CD14-positive monocyte (primary cell): Measurements from ENCODE around the gene MORN1. TPM values are rescaled to one million over a fixed set of nuclear protein-coding genes. Genes with fewer than 3 reads are reported as not detected.
A peak's percentile ranks its signal among the peaks of the same experiment; 100 is the strongest.

Source experiments
- DNase-seq, 3 donors: peaks; one replicate each; pipeline ENCODE4 v3.0.0-alpha.2; 2011 to 2022
- H2AFZ ChIP-seq: 2 replicates; pipeline ENCODE4 v1.6.0; 2012; ENCODE audit warnings: mild to moderate bottlenecking, low read depth, low read length, inconsistent platforms; ENCODE audit not compliant: insufficient read depth, poor library complexity, severe bottlenecking
- H3K27ac ChIP-seq, 2 donors: 1 replicate in 1 of 2; 2 replicates in 1 of 2; pipeline ENCODE4 v1.5.1; 2012 to 2013; ENCODE audit warnings: low read length in 2 of 2, control low read depth in 1 of 2, inconsistent platforms in 1 of 2, low read depth in 1 of 2, mild to moderate bottlenecking in 1 of 2
- H3K27me3 ChIP-seq, 2 donors: one replicate each; pipeline versions ENCODE4 v1.6.0 to v1.6.1; 2011 to 2013; ENCODE audit warnings: low read length in 2 of 2; ENCODE audit not compliant: control insufficient read depth in 2 of 2, insufficient read depth in 2 of 2
- H3K36me3 ChIP-seq, 2 donors: replicated peaks in 1 of 2; 1 replicate in 1 of 2; 2 replicates in 1 of 2; pipeline versions ENCODE4 v1.5.1 to v1.6.1; 2012 to 2013; ENCODE audit warnings: low read length in 2 of 2, control low read depth in 1 of 2, inconsistent platforms in 1 of 2, mild to moderate bottlenecking in 1 of 2; ENCODE audit not compliant: insufficient read depth in 2 of 2, control insufficient read depth in 1 of 2
- H3K4me1 ChIP-seq, 2 donors: 1 replicate in 1 of 2; 2 replicates in 1 of 2; pipeline versions ENCODE4 v1.5.1 to v1.6.1; 2012 to 2013; ENCODE audit warnings: low read length in 2 of 2, control low read depth in 1 of 2, inconsistent platforms in 1 of 2, mild to moderate bottlenecking in 1 of 2, moderate library complexity in 1 of 2; ENCODE audit not compliant: insufficient read depth in 2 of 2, control insufficient read depth in 1 of 2
- H3K4me2 ChIP-seq: replicated peaks from 2 replicates; pipeline ENCODE3; 2012; ENCODE audit warnings: low read length, moderate library complexity, mild to moderate bottlenecking; ENCODE audit not compliant: poor library complexity, severe bottlenecking; ENCODE audit errors: extremely low read depth
- H3K4me3 ChIP-seq, 3 experiments: fragments of 200-600 bp in 1 of 3; sonication (generic) in 1 of 3; replicated peaks in 1 of 3; 1 replicate in 2 of 3; 2 replicates in 1 of 3; pipeline ENCODE4 v1.5.1; 2011 to 2013; ENCODE audit warnings: low read length in 3 of 3, mild to moderate bottlenecking in 3 of 3, control low read depth in 2 of 3, low read depth in 2 of 3, inconsistent platforms in 1 of 3, moderate library complexity in 1 of 3
- H3K79me2 ChIP-seq: 2 replicates; pipeline ENCODE4 v1.6.0; 2012; ENCODE audit warnings: mild to moderate bottlenecking, control low read depth, inconsistent platforms, low read length, moderate library complexity; ENCODE audit not compliant: insufficient read depth
- H3K9ac ChIP-seq: 2 replicates; pipeline ENCODE4 v1.6.0; 2017; ENCODE audit warnings: low read length, mild to moderate bottlenecking; ENCODE audit not compliant: insufficient read depth, poor library complexity, severe bottlenecking
- H3K9me3 ChIP-seq, 2 donors: replicated peaks in 1 of 2; 1 replicate in 1 of 2; 2 replicates in 1 of 2; pipeline versions ENCODE4 v1.5.1 to v1.6.1; 2012 to 2013; ENCODE audit warnings: low read length in 2 of 2, control low read depth in 1 of 2; ENCODE audit not compliant: control insufficient read depth in 1 of 2, insufficient read depth in 1 of 2
- H4K20me1 ChIP-seq: 2 replicates; pipeline ENCODE4 v1.6.0; 2012; ENCODE audit warnings: mild to moderate bottlenecking, low read length, control low read depth, moderate library complexity; ENCODE audit not compliant: insufficient read depth
- H3K27ac Mint-ChIP-seq, 7 donors: one replicate each; pipeline ENCODE4 v1.8.0; 2020; ENCODE audit warnings: mild to moderate bottlenecking in 7 of 7, mixed read lengths in 7 of 7, moderate library complexity in 6 of 7, inconsistent platforms in 2 of 7
- H3K27me3 Mint-ChIP-seq, 3 donors: one replicate each; pipeline ENCODE4 v1.8.0; 2021 to 2022; ENCODE audit warnings: low read depth in 3 of 3, mild to moderate bottlenecking in 3 of 3, mixed read lengths in 3 of 3, moderate library complexity in 3 of 3, inconsistent platforms in 1 of 3
- H3K36me3 Mint-ChIP-seq, 2 donors: one replicate each; pipeline ENCODE4 v1.8.0; 2020; ENCODE audit warnings: mixed read lengths in 2 of 2, inconsistent platforms in 1 of 2, mild to moderate bottlenecking in 1 of 2
- H3K4me1 Mint-ChIP-seq: one replicate; pipeline ENCODE4 v1.8.0; 2020; ENCODE audit warnings: mild to moderate bottlenecking, mixed read lengths
- H3K4me3 Mint-ChIP-seq, 2 donors: one replicate each; pipeline ENCODE4 v1.8.0; 2020; ENCODE audit warnings: mild to moderate bottlenecking in 2 of 2, mixed read lengths in 2 of 2, moderate library complexity in 1 of 2
- H3K9me3 Mint-ChIP-seq, 7 donors: one replicate each; pipeline ENCODE4 v1.8.0; 2020 to 2022; ENCODE audit warnings: mixed read lengths in 7 of 7, mild to moderate bottlenecking in 6 of 7, moderate library complexity in 6 of 7, inconsistent platforms in 2 of 7
- WGBS: methylation state at CpG from one replicate; pipeline ENCODE4 v1.1.5; 2013; ENCODE audit warnings: missing lambda C conversion rate; ENCODE audit not compliant: insufficient coverage; 5-methylcytosine and 5-hydroxymethylcytosine counted together
- intact Hi-C, 2 donors: fragments of 100-400 bp; cut with micrococcal nuclease; formaldehyde crosslinking; loops; one replicate each; pipeline versions ENCODE4 v1.15.0 to v1.15.1; 2023
- polyA plus RNA-seq, 3 donors: library from polyadenylated mRNA; depleted of rRNA in 1 of 3; unstranded in 2 of 3; stranded (reverse) in 1 of 3; fragments of 300-500 nt in 2 of 3; fragments of >200 nt in 1 of 3; fragmentation: Illumina TruSeq in 2 of 3; gene quantifications; 1 replicate in 2 of 3; 2 replicates in 1 of 3; pipeline ENCODE4 v1.2.3, GENCODE V29; 2012 to 2021
- TF ChIP-seq, protein P1 (sequence below): fragments of 200-600 bp; IDR thresholded peaks from one replicate; pipeline ENCODE4 v1.8.0; 2022; ENCODE audit warnings: antibody characterized with exemption, mild to moderate bottlenecking

Gene MORN1
- polyA plus RNA-seq, 3 donors, result 1.5 to 3.0 (median 1.7) TPM

- 97% methylated on average over 12 of the region's 12 CpGs for WGBS
- Mint-ChIP-seq H3K27me3 (peaks cover 7 to 9% (median 8%) of the 10 kb centered on the region in 3 donors), H3K4me3 (no peak overlapping the region), H3K27ac (peak overlapping the region in 2 of 7 donors; percentile 16 to 70), H3K36me3 (peaks cover 16 to 33% of the 10 kb centered on the region in 2 donors), H3K4me1 (peaks cover 12% of the 10 kb centered on the region), H3K9me3 (peaks cover 0 to 3% (median 0%) of the 10 kb centered on the region in 7 donors)
- Histone ChIP-seq H3K27me3 (no peaks in the 10 kb centered on the region), H3K9ac (no peak overlapping the region), H3K4me2 (no peak overlapping the region), H4K20me1 (peaks cover 4% of the 10 kb centered on the region), H3K9me3 (no peaks in the 10 kb centered on the region), H2AFZ (no peak overlapping the region), H3K4me1 (peaks cover 24 to 29% of the 10 kb centered on the region in 2 donors), H3K27ac (no peak overlapping the region), H3K79me2 (peaks cover 5% of the 10 kb centered on the region), H3K4me3 (no peak overlapping the region), H3K36me3 (peaks cover 3 to 14% of the 10 kb centered on the region in 2 donors)
- intact Hi-C loops, result loop anchor here (5.0 to 10.0 kb wide), 6 partner anchors 118 to 487 kb away; partner anchors contain the start of genes PANK4 (in 1 of the 2) and TTC34 (in 1 of the 2)
- no peak for DNase-seq
- TF ChIP-seq, protein P1, sequence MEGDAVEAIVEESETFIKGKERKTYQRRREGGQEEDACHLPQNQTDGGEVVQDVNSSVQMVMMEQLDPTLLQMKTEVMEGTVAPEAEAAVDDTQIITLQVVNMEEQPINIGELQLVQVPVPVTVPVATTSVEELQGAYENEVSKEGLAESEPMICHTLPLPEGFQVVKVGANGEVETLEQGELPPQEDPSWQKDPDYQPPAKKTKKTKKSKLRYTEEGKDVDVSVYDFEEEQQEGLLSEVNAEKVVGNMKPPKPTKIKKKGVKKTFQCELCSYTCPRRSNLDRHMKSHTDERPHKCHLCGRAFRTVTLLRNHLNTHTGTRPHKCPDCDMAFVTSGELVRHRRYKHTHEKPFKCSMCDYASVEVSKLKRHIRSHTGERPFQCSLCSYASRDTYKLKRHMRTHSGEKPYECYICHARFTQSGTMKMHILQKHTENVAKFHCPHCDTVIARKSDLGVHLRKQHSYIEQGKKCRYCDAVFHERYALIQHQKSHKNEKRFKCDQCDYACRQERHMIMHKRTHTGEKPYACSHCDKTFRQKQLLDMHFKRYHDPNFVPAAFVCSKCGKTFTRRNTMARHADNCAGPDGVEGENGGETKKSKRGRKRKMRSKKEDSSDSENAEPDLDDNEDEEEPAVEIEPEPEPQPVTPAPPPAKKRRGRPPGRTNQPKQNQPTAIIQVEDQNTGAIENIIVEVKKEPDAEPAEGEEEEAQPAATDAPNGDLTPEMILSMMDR, result no peak
These were observed 18.4 kb upstream of the MORN1 start for GRCh38 chr1:2409745-2410144.

GRCh38 chr1:2408859-2409276 lies 17.5 kb upstream of the MORN1 start:
- WGBS, result 97% methylated on average over 13 of the region's 13 CpGs
- H3K9me3 ChIP-seq, result no peaks in the 10 kb centered on the region
- DNase-seq, result no peak
- H3K9ac ChIP-seq, result no peak overlapping the region
- no peak overlapping the region for H3K4me2 ChIP-seq
- no peak overlapping the region for H3K27ac ChIP-seq
- peaks cover 24 to 42% of the 10 kb centered on the region in 2 donors for H3K36me3 Mint-ChIP-seq
- peaks cover 0 to 4% (median 2%) of the 10 kb centered on the region in 3 donors for H3K27me3 Mint-ChIP-seq
- no peaks in the 10 kb centered on the region for H3K9me3 Mint-ChIP-seq
- H3K4me1 ChIP-seq, result peaks cover 17 to 20% of the 10 kb centered on the region in 2 donors
- peak overlapping the region in 3 of 7 donors; percentile 32 to 47 (median 37) for H3K27ac Mint-ChIP-seq
- no peaks in the 10 kb centered on the region for H3K27me3 ChIP-seq
- H3K79me2 ChIP-seq, result peaks cover 5% of the 10 kb centered on the region
- H3K4me3 ChIP-seq, result no peak overlapping the region
- peaks cover 12 to 23% of the 10 kb centered on the region in 2 donors for H3K36me3 ChIP-seq
- H3K4me1 Mint-ChIP-seq, result peaks cover 6% of the 10 kb centered on the region
- no peak overlapping the region for H3K4me3 Mint-ChIP-seq
- no peak overlapping the region for H2AFZ ChIP-seq
- H4K20me1 ChIP-seq, result peaks cover 12% of the 10 kb centered on the region
- TF ChIP-seq, protein P1, result no peak
- intact Hi-C loops, result no loop called here
